ENCODE data around the gene CEP164.

GRCh38 chr11:117441146-117441975 is 113.7 kb downstream of the CEP164 start:
- TF ChIP-seq RAD21 (IDR thresholded peaks at IDR 0.05; ENCODE audit: low read length): no peak
- TF ChIP-seq POLR2A (IDR thresholded peaks at IDR 0.05; ENCODE audit: low read depth, low read length): no peak
- TF ChIP-seq FOS (IDR thresholded peaks at IDR 0.05; ENCODE audit: low read depth, low read length): no peak
- TF ChIP-seq CTCF (conservative IDR thresholded peaks at IDR 0.05; ENCODE audit: low read depth, low read length): no peak
- no peak for TF ChIP-seq RFX5 (IDR thresholded peaks at IDR 0.05; ENCODE audit: low read depth, low read length)
- TF ChIP-seq SMC3 (IDR thresholded peaks at IDR 0.05; ENCODE audit: low read depth, low read length): no peak
- TF ChIP-seq MAFK (IDR thresholded peaks at IDR 0.05; ENCODE audit: low read depth, low read length): no peak
- TF ChIP-seq BHLHE40 (IDR thresholded peaks at IDR 0.05; ENCODE audit: low read depth, low read length): no peak
- no peak for TF ChIP-seq CEBPB (IDR thresholded peaks at IDR 0.05; ENCODE audit: low read depth, low read length)
- TF ChIP-seq ELK1 (IDR thresholded peaks at IDR 0.05; ENCODE audit: borderline replicate concordance, low read depth, low read length): no peak
- TF ChIP-seq NFE2L2 (IDR thresholded peaks at IDR 0.05; ENCODE audit: low read depth, low read length): no peak
- no peak for TF ChIP-seq RCOR1 (IDR thresholded peaks at IDR 0.05; ENCODE audit: insufficient replicate concordance, low read length)
- no peak for TF ChIP-seq USF2 (IDR thresholded peaks at IDR 0.05; ENCODE audit: low read depth, low read length)

Measured in IMR-90 (cell line).